Astrocyte of the spinal cord (primary cell): ENCODE measurements around the gene ZNF490.

ENCODE experiments used
- DNase-seq: peaks from one replicate; pipeline ENCODE4 v3.0.0; 2011; ENCODE audit warnings: low read depth, low spot score
- H3K4me3 ChIP-seq: 2 replicates; pipeline ENCODE4 v1.5.1; 2011; ENCODE audit warnings: low read depth, mild to moderate bottlenecking, low read length, moderate library complexity
- in situ Hi-C: cut with HindIII; loops from 2 replicates; pipeline ENCODE4 v1.10.0; 2017; ENCODE audit warnings: low sequenced_read_pairs
- TF ChIP-seq, protein P1 (sequence below): IDR thresholded peaks from 2 replicates; pipeline ENCODE4 v1.5.1; 2012; ENCODE audit warnings: low read depth, mild to moderate bottlenecking, low read length, inconsistent platforms

ZNF490 gene

DNA sequence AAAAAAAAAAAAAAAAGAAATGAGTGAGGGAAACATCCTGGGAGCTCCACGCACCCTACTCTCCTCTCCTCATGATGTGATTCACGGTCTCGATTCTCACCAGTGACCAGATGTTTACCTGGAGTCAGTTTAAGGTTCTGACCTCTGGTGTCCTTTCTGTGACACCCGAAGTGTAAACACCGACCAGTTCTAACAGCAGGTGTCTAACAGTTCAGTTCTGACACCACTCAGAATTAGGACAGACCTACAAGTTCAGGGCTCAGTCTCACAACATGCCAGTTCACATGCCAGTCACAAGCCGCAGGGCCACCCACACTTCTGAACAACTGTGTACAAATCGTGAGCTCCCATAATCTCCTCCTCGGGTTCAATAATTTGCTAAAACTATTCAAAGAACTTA, 65.3 kb downstream of the ZNF490 start:
- H3K4me3 ChIP-seq = no peak overlapping the region
- in situ Hi-C loops = no loop called here
- no peak for DNase-seq
- TF ChIP-seq, protein P1, sequence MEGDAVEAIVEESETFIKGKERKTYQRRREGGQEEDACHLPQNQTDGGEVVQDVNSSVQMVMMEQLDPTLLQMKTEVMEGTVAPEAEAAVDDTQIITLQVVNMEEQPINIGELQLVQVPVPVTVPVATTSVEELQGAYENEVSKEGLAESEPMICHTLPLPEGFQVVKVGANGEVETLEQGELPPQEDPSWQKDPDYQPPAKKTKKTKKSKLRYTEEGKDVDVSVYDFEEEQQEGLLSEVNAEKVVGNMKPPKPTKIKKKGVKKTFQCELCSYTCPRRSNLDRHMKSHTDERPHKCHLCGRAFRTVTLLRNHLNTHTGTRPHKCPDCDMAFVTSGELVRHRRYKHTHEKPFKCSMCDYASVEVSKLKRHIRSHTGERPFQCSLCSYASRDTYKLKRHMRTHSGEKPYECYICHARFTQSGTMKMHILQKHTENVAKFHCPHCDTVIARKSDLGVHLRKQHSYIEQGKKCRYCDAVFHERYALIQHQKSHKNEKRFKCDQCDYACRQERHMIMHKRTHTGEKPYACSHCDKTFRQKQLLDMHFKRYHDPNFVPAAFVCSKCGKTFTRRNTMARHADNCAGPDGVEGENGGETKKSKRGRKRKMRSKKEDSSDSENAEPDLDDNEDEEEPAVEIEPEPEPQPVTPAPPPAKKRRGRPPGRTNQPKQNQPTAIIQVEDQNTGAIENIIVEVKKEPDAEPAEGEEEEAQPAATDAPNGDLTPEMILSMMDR = no peak

GRCh38 chr19:12544401-12544876, 66.2 kb downstream of the ZNF490 start:
- TF ChIP-seq, protein P1 = no peak
- in situ Hi-C loops = no loop called here

GRCh38 chr19:12543855-12544254, 66.8 kb downstream of the ZNF490 start:
- no peak overlapping the region for H3K4me3 ChIP-seq
- in situ Hi-C loops = no loop called here
- TF ChIP-seq, protein P1 = no peak
- no peak for DNase-seq

More at GRCh38 chr19:12544401-12544876, 66.2 kb downstream of the ZNF490 start:
- no peak overlapping the region for H3K4me3 ChIP-seq
- peak; percentile 40 for DNase-seq
